GF-D8 (cell line): ENCODE data around the gene KCNIP1.

ENCODE experiments used
- DNase-seq: peaks from one replicate; lab custom pipeline; 2025; lab: John Stamatoyannopoulos, UW

The KCNIP1 gene

DNA sequence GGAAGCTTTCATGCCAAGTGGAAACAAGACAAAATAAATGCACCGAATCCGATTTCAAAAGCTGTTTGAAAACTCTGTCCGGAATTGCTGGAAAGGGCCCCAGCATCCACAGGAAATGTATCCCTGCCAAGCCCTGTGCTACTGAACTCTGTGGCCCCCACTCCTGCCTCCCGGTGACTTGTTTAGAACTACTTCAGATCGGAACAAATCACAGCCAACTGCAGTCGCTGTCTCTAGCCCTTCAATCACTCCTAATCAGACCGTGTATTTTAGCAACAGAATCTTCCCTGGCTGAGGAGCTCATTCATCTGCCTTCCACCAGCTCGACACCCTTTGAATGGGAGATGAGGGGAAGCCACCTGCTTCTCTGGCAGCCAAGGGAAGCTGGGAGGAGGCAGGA lies 94.1 kb downstream of the KCNIP1 start:
- DNase-seq = no peak

DNA sequence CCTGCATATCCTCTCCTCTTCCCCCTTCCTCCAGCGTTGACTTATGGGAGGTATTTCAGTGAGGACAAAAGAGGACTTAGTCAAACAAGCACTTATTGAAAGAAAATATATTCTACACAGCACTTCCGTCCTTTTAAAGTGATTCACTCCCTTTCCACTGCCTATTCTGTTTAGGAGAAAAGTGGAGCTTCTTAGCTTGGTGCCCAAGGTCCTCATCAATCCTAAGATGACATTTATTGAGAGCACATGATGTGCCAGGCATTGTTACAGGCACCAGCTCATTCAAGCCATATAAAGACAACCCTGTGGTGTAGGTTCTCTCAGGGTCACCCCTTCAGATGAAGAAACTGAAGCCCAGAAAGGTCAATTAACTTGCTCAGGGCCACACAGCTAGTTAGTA lies 95.9 kb downstream of the KCNIP1 start:
- no peak for DNase-seq

DNA sequence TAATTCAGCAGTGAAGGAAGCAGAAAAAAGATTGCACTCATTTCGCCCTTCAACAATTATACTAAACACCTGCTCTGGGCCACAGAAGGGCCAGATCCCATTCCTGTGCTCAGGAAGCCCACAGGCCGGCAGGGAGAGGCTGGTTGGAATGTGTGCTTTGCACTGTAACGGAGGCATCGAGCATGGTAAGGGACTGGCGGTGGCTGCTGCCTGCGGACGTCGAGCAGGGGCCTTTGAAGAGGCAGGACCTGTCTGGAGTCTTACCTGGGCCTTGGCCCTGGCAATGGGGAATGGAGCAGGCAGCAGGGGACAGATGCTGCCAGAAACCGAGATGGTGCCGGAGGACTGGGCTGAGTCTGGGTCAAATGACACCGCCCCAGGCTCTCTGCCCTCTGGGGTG lies 97.8 kb downstream of the KCNIP1 start:
- no peak for DNase-seq

- no peak for DNase-seq
Observed at GRCh38 chr5:170603109-170603508, 99.3 kb downstream of the KCNIP1 start.

DNA sequence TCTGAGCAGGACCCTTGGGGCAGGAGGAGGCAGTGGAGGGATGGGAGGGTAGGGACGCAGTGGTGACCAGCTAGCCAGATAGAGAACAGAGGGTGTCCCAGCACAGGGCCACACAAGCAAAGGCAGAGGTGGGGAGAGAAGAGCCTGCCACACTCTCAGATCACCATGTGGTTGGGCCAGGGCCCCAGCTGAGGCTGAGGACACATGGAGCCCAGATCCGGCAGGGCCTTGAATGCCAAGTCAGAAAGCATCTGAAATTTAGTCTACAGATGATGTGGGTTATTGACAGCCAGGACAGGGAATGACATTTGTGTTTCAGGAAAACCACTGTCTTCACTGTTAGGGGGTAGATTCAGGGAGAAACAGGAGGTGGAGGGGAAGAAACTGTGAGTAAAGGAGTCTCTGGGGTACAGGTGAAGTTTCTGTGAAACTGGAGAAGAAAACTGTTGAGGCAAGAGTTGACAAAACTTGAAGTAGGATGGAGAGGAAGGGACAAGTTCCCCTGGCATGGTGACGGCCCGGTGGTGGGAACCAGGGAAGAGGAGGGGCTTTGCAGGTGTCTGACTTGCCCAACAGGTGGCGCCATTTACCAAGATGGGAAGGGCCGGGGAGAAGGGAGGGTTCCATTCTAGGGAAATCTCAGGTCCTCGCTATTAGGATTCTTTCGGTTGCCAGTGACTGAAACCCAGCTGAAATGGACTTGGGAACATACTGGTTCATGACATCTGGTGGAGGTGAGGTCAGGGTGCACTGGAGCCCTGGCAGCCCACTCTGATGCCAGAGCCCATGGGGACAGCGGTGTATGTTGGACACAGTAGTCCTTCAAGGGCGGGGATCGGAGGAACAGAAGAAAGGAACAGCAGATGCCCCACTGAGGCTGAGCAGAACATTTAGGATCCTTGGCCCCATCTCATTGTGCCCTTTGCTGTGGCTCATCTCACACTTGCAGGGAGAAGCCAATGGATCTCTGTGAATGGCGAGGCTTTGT lies 100.1 kb downstream of the KCNIP1 start:
- no peak for DNase-seq

- DNase-seq = no peak
Observed at GRCh38 chr5:170606941-170607340, 103.1 kb downstream of the KCNIP1 start.

- DNase-seq = no peak
Observed at GRCh38 chr5:170611449-170612090, 107.8 kb downstream of the KCNIP1 start.

DNA sequence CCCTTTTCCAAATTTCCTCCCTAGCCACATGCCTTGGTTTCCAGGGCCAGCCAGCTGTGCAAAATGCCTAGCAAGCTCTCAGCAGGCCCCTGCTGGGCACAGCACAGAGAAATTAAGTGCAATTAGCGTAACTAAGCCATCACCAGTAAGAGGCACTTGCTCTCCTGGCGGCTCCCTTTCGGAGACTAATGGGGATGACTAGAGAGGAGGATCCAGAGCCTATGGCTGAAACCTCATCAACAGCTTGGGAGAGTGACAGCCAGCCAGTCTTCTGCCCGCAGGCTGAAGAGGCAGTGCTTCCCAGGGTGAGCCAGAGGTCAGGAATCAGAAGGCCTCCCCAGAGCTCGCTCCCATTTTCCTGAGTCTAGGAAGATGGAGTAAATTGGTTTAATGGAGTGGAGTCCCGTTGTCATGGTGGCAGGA lies 108.4 kb downstream of the KCNIP1 start:
- DNase-seq = no peak

DNA sequence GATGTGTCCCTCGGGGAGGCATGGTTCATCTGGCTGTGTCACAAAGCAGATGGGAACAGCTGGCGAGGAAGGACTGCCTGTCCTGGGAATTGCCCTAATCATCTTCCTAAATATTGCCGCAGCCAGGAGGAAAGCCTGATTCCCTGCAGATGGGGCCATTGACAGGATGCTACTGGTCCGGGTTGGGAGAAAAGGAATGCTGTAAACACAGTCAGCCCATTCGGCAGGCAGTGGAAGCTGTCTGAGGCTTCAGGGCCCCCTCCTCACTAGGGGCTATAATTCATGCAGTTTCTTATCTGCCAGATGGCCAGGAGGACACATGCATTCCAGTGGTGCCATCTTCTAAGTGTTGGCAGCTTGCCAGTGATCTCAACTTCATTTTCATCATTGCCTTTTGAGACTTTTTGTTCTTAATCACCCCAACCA lies 110.3 kb downstream of the KCNIP1 start:
- DNase-seq = no peak

DNA sequence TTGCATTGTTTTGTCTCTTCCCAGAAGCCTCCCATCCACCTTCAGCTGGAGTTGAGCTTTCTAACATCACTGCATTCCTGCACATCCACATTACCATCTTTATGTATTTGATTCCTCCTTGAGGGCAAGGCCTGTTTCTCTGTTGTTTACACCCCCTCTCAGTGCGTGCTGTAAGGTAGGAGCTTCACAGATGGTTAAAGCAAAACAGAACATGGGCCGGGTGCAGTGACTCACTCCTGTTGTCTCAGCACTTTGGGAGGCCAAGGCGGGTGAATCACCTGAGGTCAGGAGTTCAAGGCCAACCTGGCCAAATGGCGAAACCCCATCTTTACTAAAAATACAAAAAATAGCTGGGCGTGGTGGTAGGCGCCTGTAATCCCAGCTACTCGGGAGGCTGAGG lies 110.9 kb downstream of the KCNIP1 start:
- DNase-seq = no peak

DNA sequence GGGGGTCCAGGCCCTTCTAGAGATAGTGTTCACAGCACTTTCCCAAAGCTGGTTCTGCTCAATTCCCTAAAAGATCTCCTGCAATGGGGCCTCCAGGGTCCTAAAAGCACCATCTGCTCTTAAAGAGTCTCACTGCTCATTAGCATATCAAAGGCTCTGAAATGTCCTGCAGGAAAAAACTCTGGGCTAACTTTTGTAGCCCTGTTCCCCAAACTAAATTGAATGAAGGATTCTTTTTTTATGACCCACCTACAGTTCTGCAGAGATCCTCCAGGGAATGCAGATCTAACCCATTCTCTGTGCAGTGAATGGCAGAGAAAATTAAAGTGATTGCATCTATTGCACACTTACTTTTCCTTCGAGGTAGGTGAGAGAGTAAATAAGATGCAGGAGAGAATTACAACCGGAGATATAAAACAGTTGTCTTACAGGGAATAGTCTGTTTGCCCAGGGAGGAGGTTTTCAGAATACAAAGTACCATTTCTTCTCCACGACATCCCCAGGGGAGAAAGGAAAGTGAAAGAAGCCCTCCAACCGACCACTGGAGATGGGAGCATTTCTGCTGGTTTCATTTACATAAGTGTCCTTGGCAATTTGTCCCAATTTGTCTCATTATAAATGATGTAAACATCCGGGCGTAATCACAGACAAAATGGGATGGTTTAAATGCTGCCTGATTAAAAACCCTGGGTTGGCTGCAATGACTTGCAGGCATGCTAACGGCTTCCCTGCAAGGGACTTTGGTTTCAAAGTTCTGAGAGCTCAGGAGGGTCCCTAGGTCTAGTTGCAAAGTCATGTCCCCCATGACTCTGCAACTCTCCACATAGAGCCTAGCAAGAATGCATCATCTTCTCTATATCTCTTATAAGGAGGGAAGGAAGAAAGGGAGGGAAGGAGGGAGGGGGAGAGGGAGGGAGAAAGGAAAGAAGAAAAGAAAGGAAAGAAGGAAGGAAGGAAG lies 114.0 kb downstream of the KCNIP1 start:
- no peak for DNase-seq

- DNase-seq = no peak
Observed at GRCh38 chr5:170619869-170620268, 116.0 kb downstream of the KCNIP1 start.

DNA sequence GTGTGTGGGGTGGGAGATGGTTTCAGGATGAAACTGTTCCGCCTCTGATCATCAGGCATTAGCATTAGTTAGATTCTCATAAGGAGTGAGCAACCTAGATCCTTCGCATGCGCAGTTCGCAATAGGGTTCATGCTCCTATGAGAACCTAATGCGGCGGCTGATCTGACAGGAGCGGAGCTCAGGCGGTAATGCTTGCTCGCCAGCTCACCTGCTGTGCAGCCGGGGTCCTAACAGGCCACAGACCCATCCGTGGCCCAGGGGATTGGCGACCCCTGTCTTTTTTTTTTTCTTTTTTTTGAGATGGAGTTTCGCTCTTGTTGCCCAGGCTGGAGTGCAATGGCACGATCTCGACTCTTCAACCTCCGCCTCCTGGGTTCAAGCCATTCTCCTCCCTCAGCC lies 119.1 kb downstream of the KCNIP1 start:
- no peak for DNase-seq

DNA sequence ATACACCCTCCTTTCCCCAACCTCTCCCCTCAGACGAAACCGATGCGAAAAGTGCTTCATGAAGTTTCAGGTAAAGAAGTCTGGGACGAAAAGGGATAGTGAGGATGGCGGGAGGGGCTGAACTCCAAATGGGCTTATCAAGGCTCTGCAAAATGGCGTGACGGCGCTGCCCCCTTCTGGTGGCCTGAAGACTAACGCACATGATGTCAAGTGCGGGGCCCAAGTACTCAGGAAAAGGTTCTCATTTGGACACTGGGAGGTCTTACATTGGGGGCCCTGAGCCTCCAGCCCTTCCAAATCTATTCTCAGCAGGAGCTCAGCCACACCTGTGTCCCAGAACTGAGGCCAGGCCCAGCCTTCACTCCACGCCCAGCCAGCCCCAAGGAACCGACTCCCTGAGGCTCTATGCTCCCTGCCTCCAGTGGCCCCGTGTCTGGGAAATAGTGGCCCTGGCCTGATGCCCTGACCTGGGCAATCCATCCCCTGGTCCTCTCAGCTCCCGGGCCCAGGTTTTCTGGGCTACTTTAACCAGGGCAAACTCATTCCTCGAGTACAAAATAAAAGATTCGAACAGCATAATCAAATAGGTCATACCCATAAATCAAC lies 119.9 kb downstream of the KCNIP1 start:
- DNase-seq = no peak

DNA sequence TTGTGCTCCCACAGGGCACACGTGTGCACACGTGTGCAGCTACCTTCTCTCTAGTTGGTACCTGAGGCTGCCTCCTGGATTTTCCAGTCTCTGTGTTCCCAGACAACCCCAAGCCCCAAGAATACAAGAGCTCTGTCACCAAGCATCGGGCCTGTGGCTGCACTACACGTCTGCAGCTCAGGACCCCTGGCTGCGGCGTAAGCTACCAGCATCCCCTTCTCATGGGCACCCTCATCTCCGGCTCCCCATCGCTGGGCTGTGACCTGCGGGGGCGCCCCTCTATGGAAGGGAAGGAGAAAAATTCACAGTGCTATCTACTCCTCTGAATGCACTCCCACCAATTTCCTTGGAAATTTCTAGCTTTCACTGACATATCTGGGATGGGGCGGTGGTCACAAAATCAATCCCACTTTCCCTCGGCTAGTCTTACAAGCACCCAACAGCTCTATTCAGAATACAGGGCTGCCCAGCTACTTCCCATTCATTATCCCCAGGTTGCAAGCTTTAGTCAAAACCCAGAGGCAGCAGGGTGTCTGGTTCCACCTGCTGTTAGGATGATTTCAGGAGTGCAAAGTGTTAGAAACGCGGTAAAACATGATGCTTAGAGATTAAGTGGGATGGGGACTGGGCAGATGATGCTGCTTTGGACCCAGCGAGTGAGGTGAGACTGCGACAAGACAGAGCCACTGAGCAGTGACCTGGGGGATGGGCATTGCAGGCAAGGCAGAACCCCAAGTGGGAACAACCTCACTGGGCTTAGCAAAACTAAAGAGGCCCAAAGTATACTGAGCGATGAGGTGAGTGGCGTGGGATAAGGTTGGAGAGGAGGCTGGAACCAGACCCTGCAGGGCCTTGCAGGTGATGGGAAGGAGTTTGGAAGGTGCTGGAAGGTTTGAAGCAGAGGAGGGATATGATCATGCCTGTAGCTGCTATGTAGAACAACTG lies 121.7 kb downstream of the KCNIP1 start:
- DNase-seq = no peak

GRCh38 chr5:170626507-170627150 lies 122.8 kb downstream of the KCNIP1 start:
- DNase-seq = no peak

- no peak for DNase-seq
Observed at GRCh38 chr5:170627271-170627670, 123.5 kb downstream of the KCNIP1 start.

DNA sequence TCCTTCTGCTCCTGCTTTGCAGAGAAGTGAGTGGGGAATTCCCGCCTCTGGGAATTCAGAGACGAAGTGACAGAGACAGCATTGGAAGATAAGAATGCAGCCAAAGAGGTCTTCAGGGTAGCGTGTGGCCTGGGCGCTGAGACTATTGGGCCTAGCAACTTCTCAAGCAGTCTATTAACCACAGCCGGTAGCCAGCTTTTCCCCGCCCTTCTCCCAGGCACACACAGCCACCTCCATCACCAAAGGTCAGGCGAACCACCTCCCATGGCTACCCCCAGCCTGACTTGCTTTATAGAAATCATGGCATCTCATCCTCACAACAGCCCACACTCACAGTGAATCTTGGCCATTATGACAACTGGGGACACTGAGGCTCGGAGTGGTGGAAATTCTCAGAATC lies 124.2 kb downstream of the KCNIP1 start:
- DNase-seq = no peak

GRCh38 chr5:170628691-170629565 lies 125.1 kb downstream of the KCNIP1 start:
- DNase-seq = no peak
